Stimulated activated naive CD4-positive, alpha-beta T cell (primary cell): Measurements from ENCODE around the gene ERFE.
A peak's percentile ranks its signal among the peaks of the same experiment; 100 is the strongest.

Source experiments
- DNase-seq, 6 experiments: peaks; one replicate each; lab custom pipeline; 2025; lab: John Stamatoyannopoulos, UW

Gene ERFE

DNA sequence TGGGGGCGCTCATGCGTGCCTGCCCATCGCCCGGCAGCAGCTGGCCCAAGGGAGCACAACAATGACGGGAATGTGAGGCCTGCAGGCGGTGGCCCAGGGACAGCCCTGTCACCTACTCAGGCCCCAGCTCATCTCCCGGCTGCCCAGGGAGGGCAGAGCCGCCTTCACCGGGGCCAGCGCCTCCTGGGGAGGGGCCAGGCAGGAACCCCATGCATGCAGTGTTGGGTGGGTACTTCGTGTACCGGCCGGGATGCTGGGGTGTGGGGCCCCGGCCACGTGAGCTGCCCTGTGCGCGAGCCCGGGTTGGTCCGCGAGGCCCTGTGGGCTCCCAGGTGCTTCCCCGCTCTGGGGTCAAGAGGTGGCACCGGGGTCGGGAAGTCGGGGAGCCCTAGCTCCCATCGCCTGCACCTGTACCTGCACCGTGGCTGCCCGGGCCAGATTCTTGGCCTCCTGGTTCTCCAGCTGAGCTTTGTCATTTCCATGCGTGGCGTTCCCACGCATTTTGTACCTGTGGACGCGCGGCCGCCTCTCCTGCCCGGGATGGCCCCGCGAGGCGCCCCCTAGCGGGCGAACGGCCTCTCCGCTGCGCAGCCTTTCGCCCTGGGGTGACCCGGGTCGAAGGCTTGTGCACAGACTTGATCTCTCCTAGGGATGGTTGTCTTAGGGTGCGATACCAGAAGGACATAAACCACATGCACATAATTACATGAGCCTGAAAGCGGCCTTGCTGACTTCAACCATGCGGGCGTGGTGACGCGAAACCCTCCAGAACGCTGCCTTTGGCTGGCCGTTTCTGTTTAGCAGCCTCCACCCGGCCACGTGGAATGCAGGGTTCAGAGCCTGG, 19.4 kb upstream of the ERFE start:
- DNase-seq: peak in 1 of 6 experiments; percentile 4

DNA sequence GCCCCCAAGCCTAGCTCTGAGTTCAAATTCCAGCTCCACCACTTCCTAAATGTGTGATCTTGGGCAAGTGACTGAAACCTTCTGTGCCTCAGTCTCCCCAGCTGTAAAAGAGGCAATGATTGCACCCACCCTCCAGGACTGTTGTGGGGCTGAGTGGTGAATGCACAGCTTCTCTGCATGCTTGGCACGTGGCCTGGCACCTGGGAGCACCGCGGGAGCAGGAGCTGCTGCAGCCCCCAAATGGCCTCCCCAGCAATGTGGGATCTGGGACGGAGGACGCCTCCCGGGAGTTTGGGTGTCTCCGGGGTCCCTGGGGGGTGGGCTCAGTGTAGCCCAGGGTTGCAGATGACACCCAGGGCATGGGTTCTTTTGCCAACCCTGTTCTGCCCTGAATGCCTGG, 18.7 kb upstream of the ERFE start:
- DNase-seq: no peak

- DNase-seq: no peak
Measured at GRCh38 chr2:238140721-238141540, 17.8 kb upstream of the ERFE start.

- peak in 2 of 6 experiments; percentile 6 to 9 for DNase-seq
Measured at GRCh38 chr2:238141541-238142318, 17.0 kb upstream of the ERFE start.

DNA sequence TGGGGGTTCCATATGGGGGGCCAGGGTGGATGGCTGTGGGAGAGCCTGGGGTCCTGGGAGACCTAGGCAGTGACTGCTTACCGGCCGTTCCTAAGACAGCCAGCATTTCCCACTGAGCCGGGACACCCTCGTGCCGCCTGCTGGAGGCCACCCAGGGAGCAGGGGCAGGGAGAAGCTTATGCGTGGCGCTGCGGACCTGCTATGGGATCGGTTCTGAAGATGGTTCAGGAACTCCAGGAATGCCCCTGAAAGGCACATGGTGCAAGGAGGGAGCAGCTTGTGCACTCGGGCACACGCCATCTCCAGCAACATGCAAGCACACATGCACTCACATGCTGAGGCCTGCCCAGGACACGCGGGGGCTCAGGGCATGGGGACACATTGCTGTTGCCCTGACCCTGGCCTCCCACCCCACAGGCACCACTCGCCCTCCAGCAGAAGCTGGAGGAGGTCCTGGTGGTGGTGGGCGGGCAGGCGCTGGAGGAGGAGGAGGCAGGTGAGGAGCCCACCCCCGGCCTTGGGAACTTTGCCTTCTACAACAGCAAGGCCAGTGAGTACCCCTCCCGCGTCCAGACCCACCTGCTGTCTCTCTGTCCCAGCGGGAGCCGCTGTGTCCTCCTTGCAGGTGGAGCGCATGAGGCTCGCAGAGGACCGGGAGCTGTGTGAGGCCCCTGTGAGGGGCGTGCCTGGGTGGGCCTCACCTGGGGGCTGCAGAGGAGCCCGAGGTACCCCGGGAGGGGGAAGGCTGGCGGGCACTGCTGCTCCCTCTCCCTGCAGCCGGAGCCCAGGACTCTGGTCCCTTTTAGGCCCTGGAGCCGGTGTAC, 16.2 kb upstream of the ERFE start:
- no peak for DNase-seq

- DNase-seq: no peak
Measured at GRCh38 chr2:238143239-238143951, 15.4 kb upstream of the ERFE start.

- no peak for DNase-seq
Measured at GRCh38 chr2:238144262-238144661, 14.5 kb upstream of the ERFE start.

DNA sequence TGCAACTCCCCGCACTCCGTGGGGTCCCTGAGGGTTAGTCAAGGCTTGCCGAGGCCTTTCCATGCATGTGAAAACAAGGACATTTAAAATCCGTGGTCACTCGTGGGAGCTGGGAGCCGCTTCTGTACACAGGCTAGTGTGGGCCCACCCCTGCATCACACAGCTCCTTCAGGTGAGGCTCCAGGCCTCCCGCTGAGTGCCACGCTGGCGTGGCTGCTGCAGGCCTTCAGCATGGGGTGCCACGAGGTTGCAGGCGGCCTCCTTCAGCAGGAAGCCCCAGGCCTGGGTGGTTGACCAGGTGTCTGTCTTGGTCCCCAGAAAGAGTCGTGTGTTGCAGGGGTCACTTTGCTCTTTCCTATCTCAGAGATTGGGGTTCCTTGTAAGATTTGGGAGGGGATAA, 13.7 kb upstream of the ERFE start:
- no peak for DNase-seq

- no peak for DNase-seq
Measured at GRCh38 chr2:238145851-238146250, 12.9 kb upstream of the ERFE start.

DNA sequence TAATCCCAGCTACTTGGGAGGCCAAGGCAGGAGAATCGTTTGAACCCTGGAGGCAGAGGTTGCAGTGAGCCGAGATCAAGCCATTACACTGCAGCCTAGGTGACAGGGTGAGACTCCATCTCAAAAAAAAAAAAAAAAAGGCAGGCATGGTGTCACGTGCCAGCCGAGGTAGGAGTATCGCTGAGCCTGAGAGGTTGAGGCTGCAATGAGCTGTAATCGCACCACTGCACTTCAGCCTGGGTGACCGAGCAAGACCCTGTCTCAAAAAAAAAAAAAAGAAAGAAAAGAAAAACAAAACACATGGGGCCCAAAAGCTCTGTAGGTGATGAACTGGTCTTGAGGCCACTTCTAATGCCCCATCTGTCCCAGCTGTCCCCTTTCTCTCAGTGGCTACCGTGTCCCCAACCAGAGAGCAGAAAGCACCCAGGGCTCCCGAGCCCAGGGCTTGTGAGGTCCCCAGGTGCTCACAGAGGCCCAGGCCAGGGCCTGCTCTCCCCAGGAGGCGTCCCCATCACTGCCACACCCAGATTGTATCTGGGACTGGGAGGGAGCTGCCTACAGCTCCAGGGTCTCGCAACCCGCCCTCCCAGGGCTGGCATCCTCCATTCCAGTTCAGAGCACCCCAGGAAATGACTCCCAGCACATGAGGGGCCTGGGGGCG, 11.8 kb upstream of the ERFE start:
- DNase-seq: no peak

- no peak for DNase-seq
Measured at GRCh38 chr2:238148981-238149380, 9.8 kb upstream of the ERFE start.

- DNase-seq: no peak
Measured at GRCh38 chr2:238149841-238150572, 8.8 kb upstream of the ERFE start.

GRCh38 chr2:238150686-238151085, 8.1 kb upstream of the ERFE start:
- DNase-seq: no peak

GRCh38 chr2:238151205-238151604, 7.6 kb upstream of the ERFE start:
- DNase-seq: no peak

DNA sequence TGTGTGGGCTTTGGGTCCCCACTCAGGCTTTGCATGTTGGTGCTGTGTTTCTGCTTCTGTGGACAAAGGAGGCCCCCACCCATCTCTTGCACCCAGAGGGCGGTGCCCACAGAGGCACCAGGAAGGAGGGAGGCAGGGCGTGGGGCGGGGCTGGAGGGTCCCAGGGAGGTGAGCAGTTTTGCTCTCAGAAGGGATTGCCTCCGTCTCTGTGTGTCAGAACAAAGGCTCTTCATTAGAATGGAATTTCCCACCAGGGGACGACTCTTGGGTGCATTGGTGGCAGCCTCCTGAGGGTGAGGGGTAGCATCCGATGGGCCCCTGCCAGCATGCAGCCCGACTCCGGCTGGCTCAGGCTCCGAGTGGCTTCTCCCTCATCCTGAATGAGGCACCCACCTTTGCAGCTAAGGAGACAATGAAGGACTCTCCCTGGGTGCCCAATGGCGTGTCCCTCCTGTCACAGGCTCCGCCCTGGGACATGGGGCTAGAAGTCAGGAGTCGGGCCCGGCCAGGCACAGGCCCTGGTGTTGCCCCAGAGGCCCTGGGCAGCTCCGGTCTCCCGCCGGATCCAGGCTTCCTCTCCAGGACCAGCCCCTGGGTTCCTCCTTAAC, 7.0 kb upstream of the ERFE start:
- DNase-seq: no peak

DNA sequence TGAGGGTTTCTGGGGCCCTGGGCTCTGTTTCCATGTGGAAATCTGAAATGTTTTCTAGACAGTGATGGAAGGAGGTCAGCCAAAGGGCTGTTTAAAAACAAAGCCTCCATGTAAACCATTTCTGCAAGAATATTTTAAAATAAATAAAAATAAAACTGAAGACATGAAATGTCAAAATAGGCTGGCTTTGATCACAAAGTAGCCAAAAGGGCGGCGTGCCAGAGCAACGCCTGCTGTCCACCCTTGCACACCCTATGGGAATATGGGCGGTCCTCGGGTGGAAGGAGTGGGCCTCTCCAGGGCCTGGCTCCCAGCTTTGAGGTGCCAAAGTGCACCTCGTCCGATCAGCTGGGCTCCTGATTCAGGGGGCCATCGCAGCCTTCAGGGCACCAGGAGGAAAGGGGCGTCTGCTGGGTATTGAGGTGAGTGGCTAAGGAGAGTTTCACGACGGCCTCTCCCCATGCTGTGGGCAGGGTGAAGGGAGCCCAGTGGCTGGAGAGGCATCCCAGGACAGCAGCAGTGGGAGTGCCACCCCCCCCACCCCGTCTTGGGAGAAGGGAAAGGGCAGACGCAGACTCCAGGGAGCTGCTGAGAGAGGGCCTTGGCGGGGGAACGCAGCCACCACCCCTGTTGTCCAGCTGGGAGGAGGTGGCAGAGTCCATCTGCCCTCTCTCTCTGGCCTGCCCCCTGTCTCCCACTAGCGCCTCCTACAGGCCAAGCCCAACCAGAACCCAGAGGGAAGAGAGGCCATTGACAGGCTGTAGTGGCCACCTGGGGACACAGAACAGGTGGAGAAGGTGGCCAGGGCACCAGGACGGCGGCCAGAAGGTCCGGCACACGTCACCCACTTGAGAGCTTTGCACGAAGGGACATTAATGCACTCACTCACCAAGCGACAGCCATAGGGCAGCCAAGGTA, 5.7 kb upstream of the ERFE start:
- no peak for DNase-seq

GRCh38 chr2:238154570-238154969, 4.2 kb upstream of the ERFE start:
- DNase-seq: no peak
